Upper lobe of left lung (tissue), 4 donors: ENCODE measurements around the gene HNRNPH2.

ENCODE experiments used
- CTCF ChIP-seq, 6 experiments: fragments of 450-650 bp in 4 of 6; fragments of 200-600 bp in 2 of 6; sonication (generic) in 2 of 6; IDR thresholded peaks; one replicate each; pipeline ENCODE4 v1.5.1; 2016 to 2019; ENCODE audit warnings: antibody characterized with exemption in 6 of 6
- POLR2AphosphoS5 ChIP-seq, 2 donors: sonication (generic); formaldehyde crosslinking; IDR thresholded peaks; one replicate each; pipeline ENCODE4 v1.5.1; 2017; ENCODE audit warnings: antibody characterized with exemption in 2 of 2

DNA sequence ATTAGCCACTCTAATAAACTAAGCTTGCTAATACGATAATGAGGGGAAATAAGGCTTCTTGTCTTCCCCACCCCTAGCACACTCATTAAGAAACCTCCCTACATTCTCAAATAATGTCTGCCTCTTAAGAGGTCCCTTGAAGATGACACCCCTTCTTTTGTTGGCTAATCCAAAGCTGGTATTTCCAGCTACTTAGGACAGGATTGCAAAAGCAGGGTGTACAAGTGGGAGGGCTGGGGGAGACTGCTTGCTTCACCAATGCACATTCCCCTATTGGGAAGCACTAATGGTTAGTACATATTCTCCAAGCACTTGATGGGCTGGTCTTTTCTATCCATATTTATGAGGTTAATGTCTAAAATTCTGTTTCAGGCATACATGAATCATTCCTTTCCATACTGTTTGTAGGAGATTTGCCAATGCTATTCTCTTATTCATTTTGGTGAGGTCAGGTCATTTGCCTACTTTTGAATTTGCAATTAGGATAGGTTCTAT, 42.7 kb upstream of the HNRNPH2 start:
- TF ChIP-seq CTCF (IDR thresholded peaks at IDR 0.05): no peak
- TF ChIP-seq POLR2AphosphoS5 (IDR thresholded peaks at IDR 0.05): no peak
